Measurements from ENCODE around the gene MYO1D.

The MYO1D gene

DNA sequence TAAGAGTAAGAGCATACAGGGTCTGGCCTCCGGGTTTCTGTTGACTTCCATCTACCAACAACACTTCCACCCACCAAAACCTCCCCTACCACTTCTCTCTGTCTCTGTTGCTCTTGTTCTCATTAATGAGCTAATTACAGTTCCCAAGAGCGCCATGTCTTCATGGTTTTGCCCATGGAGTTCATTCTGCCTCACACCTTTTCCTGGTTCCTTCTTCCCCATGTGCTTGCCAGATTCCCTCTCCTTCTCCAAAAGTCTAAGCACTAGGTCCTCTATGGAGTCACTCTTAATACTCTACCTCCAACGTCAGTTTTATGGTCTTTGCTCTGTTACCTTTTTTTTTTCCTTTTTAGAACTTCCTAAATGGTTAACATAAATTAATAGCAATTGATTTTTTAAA, 92.8 kb downstream of the MYO1D start:
- no peak overlapping the region for H3K4me3 ChIP-seq (ENCODE audit: low read depth, low read length)

DNA sequence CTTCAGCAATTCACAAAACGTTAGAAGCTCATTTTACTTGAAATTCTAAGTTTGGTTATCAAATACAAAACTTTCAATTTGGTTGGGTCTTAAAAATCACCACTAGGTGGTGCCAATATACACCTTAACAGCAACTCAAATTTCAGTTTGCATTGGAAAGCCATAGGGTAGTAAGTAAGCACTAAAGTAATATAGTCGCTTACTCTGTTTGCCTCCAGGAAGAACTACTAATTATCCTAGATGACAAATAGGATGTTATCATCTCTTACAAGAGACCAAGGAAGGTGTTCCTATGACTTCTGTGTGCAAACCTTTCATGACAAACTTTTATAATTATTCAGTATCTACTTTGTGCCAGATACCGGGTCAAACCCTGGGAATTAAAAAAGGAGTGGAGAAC, 93.3 kb downstream of the MYO1D start:
- no peak overlapping the region for H3K4me3 ChIP-seq (ENCODE audit: low read depth, low read length)

DNA sequence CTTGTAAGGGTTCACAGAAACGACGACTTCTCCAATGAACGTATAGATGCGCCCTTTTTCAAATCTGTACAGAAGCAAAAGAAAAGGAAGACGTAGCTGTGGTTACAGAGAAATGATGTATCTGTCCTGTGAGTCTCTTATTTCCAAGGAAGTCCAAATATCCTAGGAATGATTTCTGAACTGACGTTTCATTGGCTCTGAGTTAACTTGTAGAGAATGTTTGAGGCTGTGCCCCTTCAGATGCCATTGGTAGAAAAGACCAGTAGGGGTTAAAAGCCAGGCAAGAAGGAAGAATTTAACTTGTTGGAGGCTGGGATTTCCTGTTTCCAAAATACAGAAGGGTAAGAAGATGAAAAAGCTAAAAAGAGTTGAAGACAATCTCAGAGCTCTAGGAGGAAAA, 96.2 kb downstream of the MYO1D start:
- no peak overlapping the region for H3K4me3 ChIP-seq (ENCODE audit: low read depth, low read length)

DNA sequence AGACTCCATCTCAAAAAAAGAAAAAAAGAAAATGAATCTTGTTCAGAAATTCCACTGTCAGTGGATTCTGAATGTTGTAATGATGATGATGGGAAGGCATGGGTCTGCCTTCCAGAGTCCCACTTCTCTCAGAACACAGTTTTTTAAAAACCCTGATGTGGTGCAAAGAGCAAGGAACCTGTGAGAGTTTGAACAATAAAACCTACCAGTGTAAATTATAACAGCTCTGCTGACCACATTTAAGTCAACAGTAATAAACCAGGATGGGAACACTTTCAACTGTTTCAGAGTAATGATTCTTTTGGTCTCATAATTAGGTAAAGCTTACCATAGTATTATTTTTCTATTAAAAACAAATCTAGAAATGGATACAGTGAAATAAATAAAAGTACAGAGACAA, 99.0 kb downstream of the MYO1D start:
- no peak overlapping the region for H3K4me3 ChIP-seq (ENCODE audit: low read depth, low read length)

DNA sequence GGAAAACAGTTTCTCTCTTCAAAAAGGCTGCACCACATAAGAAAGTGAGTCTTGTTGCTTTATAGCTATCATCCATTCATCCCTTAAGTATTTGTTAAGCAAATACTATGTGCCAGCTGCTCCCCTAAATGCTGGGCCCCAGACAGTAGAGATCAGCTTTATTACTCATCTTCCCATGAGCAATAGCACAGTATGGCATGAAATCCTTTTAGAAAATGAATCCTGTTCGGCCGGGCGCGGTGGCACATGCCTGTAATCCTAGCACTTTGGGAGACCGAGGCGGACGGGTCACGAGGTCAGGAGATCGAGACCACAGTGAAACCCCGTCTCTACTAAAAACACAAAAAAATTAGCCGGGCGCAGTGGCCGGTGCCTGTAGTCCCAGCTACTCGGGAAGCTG, 99.5 kb downstream of the MYO1D start:
- H3K4me3 ChIP-seq (ENCODE audit: low read depth, low read length), result no peak overlapping the region

DNA sequence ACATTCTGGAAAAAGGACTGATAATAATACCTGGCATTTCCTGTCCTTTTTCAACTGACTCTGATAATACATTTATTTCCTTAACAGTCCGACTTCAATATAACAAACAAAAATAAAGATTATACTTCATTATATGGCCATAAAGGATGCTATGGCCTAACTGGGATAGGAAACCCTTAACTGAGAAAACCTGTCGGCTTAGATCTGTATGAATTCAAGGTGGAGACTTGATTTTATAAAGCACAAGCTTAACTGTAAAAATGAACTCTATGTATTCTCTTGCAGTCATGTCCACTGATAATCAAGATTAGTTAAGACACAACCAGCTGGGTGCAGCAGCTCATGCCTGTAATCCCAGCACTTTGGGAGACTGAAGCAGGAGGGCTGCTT, 102.2 kb downstream of the MYO1D start:
- H3K4me3 ChIP-seq (ENCODE audit: low read depth, low read length), result no peak overlapping the region

DNA sequence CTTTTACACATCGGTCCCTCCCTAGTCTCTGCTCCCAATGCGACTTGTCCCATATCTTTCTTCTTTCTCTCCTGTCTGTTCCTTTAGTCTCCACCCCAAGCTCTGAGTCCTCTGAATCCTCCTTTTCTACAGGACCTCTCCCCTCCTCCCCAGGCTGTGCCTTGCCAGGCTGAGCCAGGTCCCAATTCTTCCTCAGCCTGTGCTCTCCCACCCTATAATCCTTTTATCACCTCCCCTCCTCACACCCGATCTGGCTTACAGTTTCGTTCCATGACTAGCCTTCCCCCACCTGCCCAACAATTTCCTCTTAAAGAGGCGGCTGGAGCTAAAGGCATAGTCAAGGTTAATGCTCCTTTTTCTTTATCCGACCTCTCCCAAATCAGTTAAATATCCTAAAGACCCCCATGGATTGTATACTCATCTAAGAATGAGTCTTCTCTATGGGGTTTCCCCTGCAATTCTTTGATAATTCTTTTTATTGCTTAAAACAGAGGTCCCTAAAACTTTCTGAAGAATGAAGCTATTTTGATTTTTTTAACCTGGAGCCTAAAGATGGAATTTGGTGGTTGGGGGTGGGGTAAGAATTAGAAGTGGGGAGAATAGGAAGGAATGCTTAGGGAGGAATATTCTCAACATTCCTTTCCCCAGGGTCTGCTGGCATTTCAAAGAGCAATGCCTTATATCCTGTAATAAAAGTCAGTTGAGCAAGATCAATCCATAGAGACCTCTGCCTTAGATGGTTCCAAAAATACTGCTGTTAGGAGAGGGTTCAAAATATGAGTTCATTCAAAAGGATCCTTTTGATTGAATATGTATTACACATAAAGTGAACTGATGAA, 102.8 kb downstream of the MYO1D start:
- no peak overlapping the region for H3K4me3 ChIP-seq (ENCODE audit: low read depth, low read length)

DNA sequence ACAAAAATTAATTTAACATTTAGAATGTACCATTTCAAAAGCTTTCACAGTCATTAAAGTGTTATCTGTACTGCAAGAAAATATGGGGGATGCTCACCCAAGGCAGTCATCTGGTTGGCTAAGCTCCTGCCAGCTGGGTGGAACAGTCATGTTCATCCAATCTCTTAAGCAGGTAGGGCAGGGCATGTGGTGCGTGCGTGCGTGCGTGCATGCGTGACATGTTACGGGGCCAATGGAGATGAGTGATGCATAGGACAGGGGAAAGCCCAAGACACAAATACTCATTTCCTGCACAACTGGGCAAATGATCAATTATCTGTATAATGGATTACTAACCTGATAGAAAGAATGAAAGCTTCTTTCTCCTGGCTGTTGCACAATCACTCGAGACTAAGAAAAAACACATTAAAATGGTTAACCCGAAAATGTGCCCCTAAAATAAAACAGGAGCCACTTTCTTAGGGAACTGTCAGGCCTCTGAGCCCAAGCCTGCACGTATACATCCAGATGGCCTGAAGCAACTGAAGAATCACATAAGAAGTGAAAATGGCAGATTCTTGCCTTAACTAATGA, 104.4 kb downstream of the MYO1D start:
- no peak overlapping the region for H3K4me3 ChIP-seq (ENCODE audit: low read depth, low read length)

DNA sequence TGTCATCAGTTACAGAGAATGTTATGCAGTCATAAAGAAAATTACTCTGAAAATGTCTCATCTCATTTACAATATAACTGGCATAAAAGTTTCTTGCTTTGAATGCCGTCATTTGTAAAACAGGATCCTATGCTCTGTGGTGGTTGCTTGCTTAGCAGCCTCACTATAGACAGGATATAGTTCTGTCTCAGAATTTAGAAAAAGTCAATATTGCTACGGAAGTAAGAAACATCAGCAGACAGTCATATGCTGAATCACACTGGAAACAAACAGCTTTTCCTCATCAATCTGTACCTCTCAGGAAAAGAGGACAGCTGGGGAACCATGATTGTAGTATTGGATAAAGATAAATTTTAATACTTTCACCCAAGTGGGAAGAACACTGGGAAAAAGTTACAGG, 105.5 kb downstream of the MYO1D start:
- no peak overlapping the region for H3K4me3 ChIP-seq (ENCODE audit: low read depth, low read length)

DNA sequence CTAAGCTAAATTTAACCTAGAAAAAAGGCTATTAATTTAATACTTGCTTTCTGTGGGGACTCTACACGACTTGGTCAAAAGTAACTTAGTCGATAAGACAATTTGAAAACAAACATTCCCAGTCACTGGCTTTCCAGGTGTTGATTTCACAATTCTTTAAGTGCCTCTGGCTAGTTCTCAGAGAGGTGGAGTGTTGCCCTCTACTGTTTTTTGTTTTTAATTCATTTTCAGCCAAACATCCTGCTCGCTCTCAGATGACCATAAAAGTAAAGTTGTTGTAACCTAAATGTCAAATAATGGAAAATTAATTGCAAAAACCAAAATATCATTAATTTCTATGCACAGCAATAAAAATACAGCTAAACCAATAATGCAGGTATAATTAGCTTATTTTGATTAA, 107.1 kb downstream of the MYO1D start:
- H3K4me3 ChIP-seq (ENCODE audit: low read depth, low read length), result no peak overlapping the region

DNA sequence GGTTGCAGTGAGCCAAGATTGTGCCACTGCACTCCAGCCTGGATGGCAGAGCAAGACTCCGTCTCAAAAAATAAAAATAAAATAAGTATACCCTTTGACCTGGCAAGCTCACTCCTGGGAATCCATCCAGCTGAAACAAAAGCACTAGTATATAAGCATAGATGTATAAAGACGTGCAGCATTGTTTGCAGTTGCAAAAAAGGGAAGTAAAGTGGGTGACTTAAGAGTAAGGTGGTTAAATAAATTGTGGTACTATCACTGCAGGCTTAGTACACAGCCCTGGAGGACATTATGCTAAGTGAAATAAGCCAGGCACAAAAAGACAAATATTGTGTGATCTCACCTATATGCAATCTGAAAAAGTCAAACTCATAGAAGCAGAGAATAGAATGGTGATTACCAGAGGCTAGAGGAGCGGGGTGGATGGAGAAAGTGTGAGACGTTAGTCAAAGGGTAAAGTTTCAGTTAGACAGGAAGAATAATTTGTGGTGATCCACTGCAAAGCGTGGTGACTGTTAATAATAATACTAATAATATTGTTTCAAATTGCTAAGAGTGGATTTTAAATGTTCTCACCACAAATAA, 113.0 kb downstream of the MYO1D start:
- no peak overlapping the region for H3K4me3 ChIP-seq (ENCODE audit: low read depth, low read length)

DNA sequence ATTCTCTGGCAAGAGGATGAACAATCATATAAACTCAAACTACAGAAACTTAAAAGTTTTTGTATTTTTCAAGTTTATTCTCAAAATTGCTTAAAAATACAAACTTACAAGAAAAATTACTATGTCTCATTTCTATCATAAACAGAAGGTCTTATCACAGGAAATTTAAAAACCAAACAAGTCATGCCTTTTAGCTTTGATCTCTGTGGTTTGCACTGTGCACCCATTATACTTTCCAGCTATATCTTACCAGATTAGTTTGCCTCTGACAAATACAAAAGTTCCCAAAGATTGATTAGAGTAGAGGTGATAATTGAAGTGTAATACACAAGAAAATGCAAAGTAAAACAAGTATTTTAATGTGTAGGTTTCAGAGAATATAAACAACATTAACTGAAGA, 117.4 kb downstream of the MYO1D start:
- no peak overlapping the region for H3K4me3 ChIP-seq (ENCODE audit: low read depth, low read length)

DNA sequence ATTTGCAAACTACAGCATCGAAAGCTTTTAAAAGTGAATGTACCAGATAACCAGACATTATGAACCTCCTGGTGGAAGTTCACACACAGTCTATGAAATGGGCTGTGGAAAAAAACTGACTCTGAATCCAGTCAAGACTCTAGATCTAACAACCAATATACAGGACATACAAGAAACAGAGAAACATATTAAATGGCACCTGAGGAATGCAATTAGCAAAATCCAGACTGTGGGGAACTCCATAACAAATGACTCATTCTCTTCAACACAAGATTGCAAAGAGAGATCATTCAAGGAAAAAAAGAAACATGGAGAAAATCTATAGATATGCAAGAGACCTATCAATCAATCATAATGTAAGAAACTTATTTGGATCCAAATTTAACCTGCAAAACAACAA, 119.0 kb downstream of the MYO1D start:
- H3K4me3 ChIP-seq (ENCODE audit: low read depth, low read length), result no peak overlapping the region

DNA sequence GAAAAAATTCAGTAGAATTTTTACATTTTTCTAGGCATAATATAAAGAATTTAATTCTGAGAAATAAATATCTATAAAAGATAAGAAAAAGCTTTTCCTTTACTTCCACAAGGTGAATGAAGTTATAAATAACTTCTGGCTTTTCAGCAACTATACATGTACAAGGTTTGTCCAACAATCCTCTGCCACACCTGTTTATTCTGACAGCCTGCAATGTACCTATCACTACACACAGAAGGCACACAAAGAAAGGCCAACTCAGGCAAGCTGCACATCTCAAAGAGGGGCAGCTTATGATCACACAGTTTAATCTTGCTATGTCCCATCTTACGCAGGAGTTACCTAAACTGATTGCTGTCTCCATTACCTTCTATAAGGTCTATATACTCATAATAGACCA, 120.2 kb downstream of the MYO1D start:
- H3K4me3 ChIP-seq (ENCODE audit: low read depth, low read length), result no peak overlapping the region

DNA sequence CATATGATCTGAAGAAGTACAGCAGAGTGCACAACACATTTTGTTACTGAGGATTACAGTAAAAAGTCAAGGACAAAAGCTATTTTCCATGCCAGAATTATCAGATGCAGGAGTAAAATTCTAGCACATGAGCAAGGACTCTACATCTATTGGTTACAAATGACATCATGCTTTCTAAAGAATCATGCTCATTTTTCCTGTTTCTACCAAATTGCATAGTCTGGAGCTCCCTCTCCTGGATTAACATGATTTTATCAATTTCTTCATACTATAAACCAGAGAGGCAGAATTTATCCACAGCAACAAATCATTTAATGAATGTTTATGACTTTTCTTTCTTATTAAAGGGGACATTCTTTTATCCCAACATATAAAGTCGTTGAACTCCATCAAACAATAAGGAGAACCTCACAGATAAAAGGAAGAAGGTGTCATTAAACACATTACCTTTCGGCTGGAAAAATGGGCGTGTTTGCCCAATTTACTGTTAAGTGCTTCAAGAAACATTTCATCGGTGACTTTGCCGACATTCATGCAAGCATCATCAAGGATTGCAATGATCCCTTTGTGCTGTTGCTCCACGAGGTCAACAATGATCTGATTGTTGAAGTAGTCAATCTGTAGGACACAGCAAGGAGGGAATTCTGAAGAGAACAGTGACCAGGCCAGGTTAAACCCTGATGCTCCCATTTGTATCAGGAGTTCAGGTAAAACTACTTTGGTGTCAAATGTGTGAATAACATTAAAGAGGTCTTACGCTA, 121.7 kb downstream of the MYO1D start:
- no peak overlapping the region for H3K4me3 ChIP-seq (ENCODE audit: low read depth, low read length)

DNA sequence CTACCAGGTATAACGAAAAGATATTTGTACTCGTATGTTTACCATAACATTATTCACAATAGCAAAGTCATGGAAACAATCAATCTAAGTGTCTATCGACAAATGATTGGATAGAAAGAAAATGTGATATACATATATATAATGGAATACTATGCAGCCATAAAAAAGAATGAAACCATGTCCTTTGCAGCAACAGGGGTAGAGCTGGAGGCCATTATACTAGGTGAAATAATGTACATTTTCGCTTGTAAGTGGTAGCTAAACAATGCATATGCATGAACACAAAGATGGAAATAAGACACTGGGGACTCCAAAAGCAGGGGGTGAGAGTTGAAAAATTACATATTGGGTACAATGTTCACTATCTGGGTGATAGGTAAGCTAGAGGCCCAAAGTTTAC, 124.0 kb downstream of the MYO1D start:
- H3K4me3 ChIP-seq (ENCODE audit: low read depth, low read length), result no peak overlapping the region

DNA sequence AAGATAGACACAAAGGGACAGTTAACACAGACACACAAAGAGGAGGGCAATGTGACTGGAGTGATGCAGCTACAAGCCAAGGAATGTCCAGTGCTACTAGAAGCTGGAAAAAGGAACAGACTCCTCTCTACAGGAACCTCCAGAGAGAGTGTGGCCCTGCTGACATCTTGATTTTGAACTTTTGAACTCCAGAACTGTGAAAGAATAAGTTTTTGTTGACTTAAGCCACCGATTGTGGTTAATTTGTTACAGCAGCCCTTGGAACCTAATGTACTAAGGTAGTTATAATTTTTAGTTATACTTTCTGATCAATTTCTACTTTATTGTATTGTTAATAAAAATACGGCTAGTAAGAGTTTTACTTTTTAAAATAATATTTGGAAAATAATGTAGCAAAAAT, 129.1 kb downstream of the MYO1D start:
- no peak overlapping the region for H3K4me3 ChIP-seq (ENCODE audit: low read depth, low read length)

DNA sequence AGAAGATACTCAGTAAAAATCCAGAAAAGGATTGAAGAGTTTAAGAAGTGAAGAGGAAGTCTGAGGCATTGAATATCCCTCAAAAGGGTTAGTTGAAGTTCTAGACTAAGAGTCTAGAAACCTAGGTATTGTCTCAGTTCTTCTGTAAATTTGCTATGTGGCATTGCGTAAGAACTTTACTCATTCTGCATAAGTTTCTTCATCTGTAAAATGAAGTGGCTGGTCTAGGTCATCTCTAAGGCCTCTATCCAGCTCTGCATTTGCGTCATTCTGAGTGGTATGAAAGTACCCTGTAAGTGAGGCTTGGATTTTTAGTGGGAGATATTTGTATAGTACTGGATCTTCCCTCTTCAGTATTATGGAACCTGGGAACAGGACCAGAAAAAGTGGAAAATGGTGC, 130.2 kb downstream of the MYO1D start:
- H3K4me3 ChIP-seq (ENCODE audit: low read depth, low read length), result no peak overlapping the region

DNA sequence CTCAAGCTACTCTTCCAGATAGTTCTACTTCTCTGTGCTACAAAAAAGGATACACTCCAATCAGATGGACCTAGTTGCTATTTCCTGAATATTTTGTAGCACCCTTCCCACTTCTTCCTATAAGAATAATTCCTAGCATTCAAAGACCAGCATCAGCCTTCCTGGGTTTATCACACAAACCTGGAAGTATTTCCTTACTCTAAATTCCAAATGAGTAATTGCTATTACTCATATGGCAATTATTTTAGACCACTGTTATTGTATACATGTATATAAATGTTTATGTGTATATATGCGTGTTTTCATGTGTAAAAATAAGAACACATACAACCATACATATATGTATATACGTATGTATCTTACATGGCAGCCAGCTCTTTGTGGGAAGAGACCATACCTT, 130.6 kb downstream of the MYO1D start:
- no peak overlapping the region for H3K4me3 ChIP-seq (ENCODE audit: low read depth, low read length)

DNA sequence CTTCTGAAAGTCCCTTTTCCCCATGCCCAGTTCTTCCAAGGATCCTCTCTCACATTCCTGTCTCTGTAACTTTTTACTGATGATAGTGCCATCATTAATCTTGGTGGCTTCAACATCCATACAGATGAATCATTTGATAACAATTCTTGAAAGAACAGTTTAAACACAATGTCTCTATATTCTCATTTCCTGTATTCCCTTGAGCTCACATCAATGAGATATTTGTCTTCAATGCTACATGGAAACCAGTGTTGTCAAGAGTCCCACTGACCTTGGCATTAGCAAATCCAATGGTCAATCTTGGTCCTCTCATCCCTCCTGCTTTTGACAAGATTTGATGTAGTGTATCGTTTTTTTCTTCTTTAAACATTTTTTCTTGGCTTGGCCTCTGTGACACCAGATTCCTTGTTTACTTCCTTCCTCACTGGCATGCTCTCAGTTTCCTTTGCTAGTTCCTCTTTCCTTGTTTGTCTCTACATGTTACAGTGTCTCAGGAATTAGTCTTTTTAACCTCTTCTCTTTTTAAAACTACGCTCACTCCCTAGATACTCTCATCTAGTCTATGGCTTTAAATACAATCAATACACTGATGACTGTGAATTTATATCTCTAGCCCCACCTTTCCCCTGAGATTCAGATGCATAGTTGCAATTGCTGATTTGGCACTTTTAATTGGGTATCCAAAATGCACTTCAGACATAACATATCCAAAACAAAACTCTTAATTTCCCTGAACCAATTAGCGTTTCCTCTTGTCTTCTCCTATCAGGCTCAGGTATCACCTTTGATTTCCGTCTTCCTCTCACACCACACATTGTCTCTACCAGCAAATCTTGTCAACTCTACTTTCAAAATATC, 134.0 kb downstream of the MYO1D start:
- no peak overlapping the region for H3K4me3 ChIP-seq (ENCODE audit: low read depth, low read length)

DNA sequence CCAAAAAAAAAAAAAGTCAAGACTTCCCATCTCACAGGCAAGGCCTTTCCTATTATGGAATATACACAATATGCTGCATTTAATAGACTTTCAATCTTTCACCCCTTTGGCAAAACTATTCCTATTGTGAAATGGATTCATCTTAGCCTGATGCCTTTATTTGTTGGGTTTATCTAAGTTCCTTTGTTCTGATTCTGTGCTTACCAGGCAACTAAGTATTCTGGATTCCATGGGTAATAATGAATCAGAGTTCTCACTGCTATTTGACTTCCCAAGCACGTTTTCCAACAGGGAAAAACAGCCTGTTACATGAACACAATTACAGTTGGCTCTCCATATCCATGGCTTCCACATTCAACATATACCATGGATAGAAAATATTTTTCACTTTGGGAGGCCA, 135.5 kb downstream of the MYO1D start:
- H3K4me3 ChIP-seq (ENCODE audit: low read depth, low read length), result no peak overlapping the region

All from iPS-11a (cell line).